ENCODE data around the gene UGT2B28.
"Not testable (repeated sequence)": the region's sequence is repeated elsewhere in the genome, so short reads cannot be mapped to it uniquely, and the experiment has no call there.

UGT2B28 gene

DNA sequence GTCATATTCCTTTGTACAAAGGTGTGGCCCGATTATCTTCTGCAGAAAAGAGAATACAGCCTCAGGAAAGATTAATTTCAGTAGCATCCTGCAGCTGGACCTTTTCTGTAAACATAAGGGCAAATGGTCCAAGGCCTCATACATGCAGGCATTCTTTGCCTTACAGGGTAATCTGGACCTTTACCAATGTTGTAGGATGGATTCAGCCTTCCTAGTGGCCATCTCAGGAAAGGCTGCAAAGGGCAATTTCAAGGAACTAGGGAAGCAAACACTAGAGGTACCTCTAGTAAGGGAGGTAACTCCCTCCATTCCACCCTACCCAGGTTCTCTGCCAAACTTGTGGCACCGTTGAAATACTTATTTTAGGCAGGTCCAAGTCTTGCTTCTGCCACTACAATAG, 43.0 kb downstream of the UGT2B28 start:
- ATAC-seq, result no peak
- no peak for TF ChIP-seq ZNF8 (CRISPR knock-in tag; IDR thresholded peaks at IDR 0.05)
- no peak for TF ChIP-seq SNAI2 (CRISPR knock-in tag; IDR thresholded peaks at IDR 0.05)
- TF ChIP-seq, protein P1, sequence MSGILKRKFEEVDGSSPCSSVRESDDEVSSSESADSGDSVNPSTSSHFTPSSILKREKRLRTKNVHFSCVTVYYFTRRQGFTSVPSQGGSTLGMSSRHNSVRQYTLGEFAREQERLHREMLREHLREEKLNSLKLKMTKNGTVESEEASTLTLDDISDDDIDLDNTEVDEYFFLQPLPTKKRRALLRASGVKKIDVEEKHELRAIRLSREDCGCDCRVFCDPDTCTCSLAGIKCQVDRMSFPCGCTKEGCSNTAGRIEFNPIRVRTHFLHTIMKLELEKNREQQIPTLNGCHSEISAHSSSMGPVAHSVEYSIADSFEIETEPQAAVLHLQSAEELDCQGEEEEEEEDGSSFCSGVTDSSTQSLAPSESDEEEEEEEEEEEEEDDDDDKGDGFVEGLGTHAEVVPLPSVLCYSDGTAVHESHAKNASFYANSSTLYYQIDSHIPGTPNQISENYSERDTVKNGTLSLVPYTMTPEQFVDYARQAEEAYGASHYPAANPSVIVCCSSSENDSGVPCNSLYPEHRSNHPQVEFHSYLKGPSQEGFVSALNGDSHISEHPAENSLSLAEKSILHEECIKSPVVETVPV (CRISPR knock-in tag; IDR thresholded peaks at IDR 0.05), result no peak
- no peak for TF ChIP-seq PPARA (CRISPR knock-in tag; IDR thresholded peaks at IDR 0.05; ENCODE audit: borderline replicate concordance)
- TF ChIP-seq TOX (CRISPR knock-in tag; IDR thresholded peaks at IDR 0.05; ENCODE audit: borderline replicate concordance), result no peak
- no peak for TF ChIP-seq ZFP3 (CRISPR knock-in tag; IDR thresholded peaks at IDR 0.05)
- TF ChIP-seq CSDC2 (CRISPR knock-in tag; IDR thresholded peaks at IDR 0.05), result no peak
- no peak for TF ChIP-seq ISL1 (CRISPR knock-in tag; IDR thresholded peaks at IDR 0.05)

GRCh38 chr4:69330345-69331047, 50.2 kb downstream of the UGT2B28 start:
- ATAC-seq, result no peak
- TF ChIP-seq PATZ1 (CRISPR knock-in tag; IDR thresholded peaks at IDR 0.05; ENCODE audit: borderline replicate concordance), result no peak
- TF ChIP-seq PPARA (CRISPR knock-in tag; IDR thresholded peaks at IDR 0.05; ENCODE audit: borderline replicate concordance), result no peak
- TF ChIP-seq, protein P2, sequence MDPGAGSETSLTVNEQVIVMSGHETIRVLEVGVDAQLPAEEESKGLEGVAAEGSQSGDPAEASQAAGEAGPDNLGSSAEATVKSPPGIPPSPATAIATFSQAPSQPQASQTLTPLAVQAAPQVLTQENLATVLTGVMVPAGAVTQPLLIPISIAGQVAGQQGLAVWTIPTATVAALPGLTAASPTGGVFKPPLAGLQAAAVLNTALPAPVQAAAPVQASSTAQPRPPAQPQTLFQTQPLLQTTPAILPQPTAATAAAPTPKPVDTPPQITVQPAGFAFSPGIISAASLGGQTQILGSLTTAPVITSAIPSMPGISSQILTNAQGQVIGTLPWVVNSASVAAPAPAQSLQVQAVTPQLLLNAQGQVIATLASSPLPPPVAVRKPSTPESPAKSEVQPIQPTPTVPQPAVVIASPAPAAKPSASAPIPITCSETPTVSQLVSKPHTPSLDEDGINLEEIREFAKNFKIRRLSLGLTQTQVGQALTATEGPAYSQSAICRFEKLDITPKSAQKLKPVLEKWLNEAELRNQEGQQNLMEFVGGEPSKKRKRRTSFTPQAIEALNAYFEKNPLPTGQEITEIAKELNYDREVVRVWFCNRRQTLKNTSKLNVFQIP (CRISPR knock-in tag; IDR thresholded peaks at IDR 0.05; ENCODE audit: borderline replicate concordance, low read depth), result no peak
- no peak for TF ChIP-seq ESRRG (CRISPR knock-in tag; IDR thresholded peaks at IDR 0.05)
- TF ChIP-seq RARB (CRISPR knock-in tag; IDR thresholded peaks at IDR 0.05), result no peak
- TF ChIP-seq, protein P3, sequence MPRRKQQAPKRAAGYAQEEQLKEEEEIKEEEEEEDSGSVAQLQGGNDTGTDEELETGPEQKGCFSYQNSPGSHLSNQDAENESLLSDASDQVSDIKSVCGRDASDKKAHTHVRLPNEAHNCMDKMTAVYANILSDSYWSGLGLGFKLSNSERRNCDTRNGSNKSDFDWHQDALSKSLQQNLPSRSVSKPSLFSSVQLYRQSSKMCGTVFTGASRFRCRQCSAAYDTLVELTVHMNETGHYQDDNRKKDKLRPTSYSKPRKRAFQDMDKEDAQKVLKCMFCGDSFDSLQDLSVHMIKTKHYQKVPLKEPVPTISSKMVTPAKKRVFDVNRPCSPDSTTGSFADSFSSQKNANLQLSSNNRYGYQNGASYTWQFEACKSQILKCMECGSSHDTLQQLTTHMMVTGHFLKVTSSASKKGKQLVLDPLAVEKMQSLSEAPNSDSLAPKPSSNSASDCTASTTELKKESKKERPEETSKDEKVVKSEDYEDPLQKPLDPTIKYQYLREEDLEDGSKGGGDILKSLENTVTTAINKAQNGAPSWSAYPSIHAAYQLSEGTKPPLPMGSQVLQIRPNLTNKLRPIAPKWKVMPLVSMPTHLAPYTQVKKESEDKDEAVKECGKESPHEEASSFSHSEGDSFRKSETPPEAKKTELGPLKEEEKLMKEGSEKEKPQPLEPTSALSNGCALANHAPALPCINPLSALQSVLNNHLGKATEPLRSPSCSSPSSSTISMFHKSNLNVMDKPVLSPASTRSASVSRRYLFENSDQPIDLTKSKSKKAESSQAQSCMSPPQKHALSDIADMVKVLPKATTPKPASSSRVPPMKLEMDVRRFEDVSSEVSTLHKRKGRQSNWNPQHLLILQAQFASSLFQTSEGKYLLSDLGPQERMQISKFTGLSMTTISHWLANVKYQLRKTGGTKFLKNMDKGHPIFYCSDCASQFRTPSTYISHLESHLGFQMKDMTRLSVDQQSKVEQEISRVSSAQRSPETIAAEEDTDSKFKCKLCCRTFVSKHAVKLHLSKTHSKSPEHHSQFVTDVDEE (CRISPR knock-in tag; IDR thresholded peaks at IDR 0.05), result no peak
- TF ChIP-seq ISL1 (CRISPR knock-in tag; IDR thresholded peaks at IDR 0.05), result no peak
- no peak for TF ChIP-seq ZNF8 (CRISPR knock-in tag; IDR thresholded peaks at IDR 0.05)

DNA sequence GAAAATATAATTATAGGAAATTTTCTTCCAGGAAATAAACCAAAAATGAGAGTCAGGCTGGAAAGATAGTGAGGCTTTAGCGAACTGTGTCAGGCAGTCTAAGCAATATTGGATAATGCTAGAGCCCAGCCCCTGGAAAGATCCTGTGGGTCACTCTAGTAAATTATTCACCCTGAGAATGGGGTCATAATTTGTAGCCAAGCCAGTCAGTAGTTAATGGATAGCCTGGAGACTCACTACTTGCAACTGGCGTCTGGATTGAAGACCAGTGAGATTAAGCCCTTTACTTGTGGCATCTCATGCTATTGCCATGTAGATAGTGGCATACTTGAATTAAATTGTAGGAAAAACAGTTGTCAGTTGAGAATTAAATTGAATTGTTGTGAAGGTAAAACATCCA, 51.0 kb downstream of the UGT2B28 start:
- not testable (repeated sequence) for ATAC-seq

GRCh38 chr4:69335485-69335884, 55.2 kb downstream of the UGT2B28 start:
- peak; percentile 47 for ATAC-seq

GRCh38 chr4:69343114-69343513, 62.8 kb downstream of the UGT2B28 start:
- ATAC-seq, result not testable (repeated sequence)

DNA sequence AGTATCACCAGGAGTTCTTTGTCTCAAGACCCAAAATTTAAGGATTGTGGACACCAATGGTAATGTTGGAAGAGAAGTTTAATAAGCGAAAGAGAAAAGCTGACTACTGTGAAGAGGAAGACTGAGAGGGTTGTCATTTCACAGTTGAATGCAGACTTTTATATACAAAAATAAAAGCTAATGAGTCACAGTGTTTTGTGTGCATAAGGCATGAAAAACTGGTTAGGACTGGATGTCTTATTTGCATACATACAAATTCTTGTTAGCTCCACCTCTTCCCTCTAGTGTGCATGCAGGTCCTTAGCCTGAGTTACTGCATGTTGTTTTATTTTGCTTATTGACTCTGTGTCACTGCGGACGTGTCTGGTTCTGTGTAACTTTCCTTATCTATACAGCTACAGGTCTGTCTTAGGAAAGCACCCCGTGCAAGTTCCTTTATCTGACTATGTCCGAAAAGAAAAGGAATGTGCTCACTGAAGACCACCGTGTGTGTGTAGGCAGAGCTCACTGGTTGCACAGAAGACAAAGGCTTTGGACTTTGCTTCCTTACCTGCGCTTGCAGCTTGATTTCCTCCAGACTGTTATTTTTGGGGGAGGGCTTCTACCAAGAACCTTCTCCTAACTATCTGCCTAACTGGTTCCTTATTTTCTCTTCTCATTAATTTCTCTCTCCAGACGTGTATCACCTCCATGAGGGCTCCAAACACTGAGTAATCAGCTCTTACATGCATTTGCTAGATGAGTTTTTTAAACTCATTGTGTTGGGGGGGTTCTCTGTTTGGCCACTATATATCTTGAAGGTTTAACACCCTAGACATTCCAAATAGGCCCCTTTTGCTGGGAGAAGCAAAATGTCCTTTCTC, 63.5 kb downstream of the UGT2B28 start:
- not testable (repeated sequence) for ATAC-seq
